C4-2B (cell line): ENCODE data around the gene GAK.

Experiments
- CTCF ChIP-seq: fragments of 450-650 bp; conservative IDR thresholded peaks from 2 replicates; pipeline ENCODE4 v1.5.1; 2017; ENCODE audit warnings: mild to moderate bottlenecking
- ZFX ChIP-seq: fragments of 450-650 bp; IDR thresholded peaks from 2 replicates; pipeline ENCODE4 v1.6.1; 2017

- no peak for TF ChIP-seq CTCF
- no peak for TF ChIP-seq ZFX
These were observed 65.2 kb downstream of the GAK start for GRCh38 chr4:866761-867390.
